Measurements from ENCODE around the gene ARMC2.

GRCh38 chr6:108822401-108822800 lies 25.8 kb upstream of the ARMC2 start:
- TF ChIP-seq CTCF (IDR thresholded peaks at IDR 0.05) = no peak
- TF ChIP-seq POLR2A (IDR thresholded peaks at IDR 0.05) = no peak
- TF ChIP-seq EP300 (IDR thresholded peaks at IDR 0.05) = no peak
